VCaP (cell line): ENCODE results near the gene C9orf43.
"Not testable (repeated sequence)": the region's sequence is repeated elsewhere in the genome, so short reads cannot be mapped to it uniquely, and the experiment has no call there.

Source experiments
- H3K27ac ChIP-seq: fragments of 450-650 bp; 2 replicates; pipeline ENCODE4 v1.5.1; 2017
- TF ChIP-seq, protein P1 (sequence below): fragments of 450-650 bp; conservative IDR thresholded peaks from 2 replicates; pipeline ENCODE4 v1.5.1; 2017; ENCODE audit warnings: mild to moderate bottlenecking, moderate library complexity

The C9orf43 gene

DNA sequence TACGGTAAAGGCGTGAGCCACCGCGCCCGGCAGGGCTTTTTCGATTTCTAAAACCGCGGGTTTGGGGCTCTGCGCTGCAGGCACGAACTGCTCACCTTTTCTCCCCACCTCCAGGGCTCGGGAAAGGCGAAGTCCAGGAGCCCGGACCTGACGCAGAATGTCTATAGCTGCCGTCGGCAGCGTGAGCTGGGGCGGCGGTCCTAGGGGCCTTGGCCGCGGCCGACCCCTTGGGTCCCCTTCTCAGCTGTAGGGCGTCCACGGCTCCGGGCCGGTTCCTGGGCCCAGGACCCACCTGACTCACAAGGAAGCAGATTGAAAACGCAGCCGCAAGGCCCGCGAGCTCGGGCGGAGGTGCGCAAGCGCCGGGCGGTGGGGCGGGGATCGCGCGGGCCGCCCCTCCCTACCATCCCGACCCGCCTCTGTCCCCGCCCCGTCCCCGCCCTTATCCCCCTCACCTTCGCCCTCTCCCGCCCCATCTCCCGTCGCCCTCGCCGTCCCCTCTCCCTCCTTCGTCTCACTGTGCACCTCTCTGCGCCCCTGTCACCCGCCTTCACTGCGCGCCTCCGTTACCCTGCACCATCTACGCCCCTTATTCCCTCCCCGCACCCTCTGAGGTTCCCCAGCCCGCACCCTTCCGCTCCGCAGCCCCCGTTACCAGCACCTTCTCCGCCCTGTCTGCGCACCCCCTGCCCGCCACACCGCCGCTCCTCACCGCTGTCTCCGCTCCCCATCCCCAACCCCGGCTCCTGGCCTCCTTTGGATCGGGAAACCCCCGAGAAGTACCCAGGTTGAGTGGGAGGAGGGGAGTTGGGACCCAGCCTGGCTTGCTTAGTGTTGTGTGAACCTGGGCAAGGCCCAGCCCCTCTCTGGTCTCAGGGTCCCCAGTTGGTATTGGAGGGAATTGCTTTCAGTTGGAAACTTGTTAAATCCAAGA is 33.6 kb upstream of the C9orf43 start, which contains the start of gene HDHD3:
TSS of gene HDHD3 (minus strand) at position 353 of the 934 bp plus-strand sequence. CDS start 2,632 bp downstream, outside the sequence.
- TF ChIP-seq, protein P1, sequence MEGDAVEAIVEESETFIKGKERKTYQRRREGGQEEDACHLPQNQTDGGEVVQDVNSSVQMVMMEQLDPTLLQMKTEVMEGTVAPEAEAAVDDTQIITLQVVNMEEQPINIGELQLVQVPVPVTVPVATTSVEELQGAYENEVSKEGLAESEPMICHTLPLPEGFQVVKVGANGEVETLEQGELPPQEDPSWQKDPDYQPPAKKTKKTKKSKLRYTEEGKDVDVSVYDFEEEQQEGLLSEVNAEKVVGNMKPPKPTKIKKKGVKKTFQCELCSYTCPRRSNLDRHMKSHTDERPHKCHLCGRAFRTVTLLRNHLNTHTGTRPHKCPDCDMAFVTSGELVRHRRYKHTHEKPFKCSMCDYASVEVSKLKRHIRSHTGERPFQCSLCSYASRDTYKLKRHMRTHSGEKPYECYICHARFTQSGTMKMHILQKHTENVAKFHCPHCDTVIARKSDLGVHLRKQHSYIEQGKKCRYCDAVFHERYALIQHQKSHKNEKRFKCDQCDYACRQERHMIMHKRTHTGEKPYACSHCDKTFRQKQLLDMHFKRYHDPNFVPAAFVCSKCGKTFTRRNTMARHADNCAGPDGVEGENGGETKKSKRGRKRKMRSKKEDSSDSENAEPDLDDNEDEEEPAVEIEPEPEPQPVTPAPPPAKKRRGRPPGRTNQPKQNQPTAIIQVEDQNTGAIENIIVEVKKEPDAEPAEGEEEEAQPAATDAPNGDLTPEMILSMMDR = no peak
- peak within 1 kb of the TSS; percentile 86 for H3K27ac ChIP-seq

- H3K27ac ChIP-seq = not testable (repeated sequence)
These were observed 31.3 kb upstream of the C9orf43 start for GRCh38 chr9:113379094-113379828.

DNA sequence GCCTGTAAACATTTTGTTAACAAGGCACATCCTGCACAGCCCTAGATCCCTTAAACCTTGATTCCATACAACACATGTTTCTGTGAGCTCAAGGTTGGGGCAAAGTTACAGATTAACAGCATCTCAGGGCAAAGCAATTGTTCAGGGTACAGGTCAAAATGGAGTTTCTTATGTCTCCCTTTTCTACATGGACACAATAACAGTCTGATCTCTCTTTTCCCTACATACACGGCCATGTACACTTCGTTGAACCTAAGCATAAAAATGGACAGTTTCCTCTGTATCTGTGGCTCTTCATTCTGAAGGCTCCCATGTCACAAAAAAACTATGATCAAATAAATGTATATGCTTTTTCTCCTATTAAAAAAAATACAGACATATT is 30.7 kb upstream of the C9orf43 start:
- not testable (repeated sequence) for H3K27ac ChIP-seq

GRCh38 chr9:113380869-113381378 is 29.6 kb upstream of the C9orf43 start:
- TF ChIP-seq, protein P1 = no peak
- H3K27ac ChIP-seq = peak overlapping the region; percentile 77; the same call in 1 of the 2 replicates

- peak overlapping the region; percentile 77 for H3K27ac ChIP-seq
These were observed 29.1 kb upstream of the C9orf43 start for GRCh38 chr9:113381441-113381840.

GRCh38 chr9:113381909-113382411 is 28.6 kb upstream of the C9orf43 start:
- H3K27ac ChIP-seq = peak overlapping the region; percentile 77
- TF ChIP-seq, protein P1 = no peak

DNA sequence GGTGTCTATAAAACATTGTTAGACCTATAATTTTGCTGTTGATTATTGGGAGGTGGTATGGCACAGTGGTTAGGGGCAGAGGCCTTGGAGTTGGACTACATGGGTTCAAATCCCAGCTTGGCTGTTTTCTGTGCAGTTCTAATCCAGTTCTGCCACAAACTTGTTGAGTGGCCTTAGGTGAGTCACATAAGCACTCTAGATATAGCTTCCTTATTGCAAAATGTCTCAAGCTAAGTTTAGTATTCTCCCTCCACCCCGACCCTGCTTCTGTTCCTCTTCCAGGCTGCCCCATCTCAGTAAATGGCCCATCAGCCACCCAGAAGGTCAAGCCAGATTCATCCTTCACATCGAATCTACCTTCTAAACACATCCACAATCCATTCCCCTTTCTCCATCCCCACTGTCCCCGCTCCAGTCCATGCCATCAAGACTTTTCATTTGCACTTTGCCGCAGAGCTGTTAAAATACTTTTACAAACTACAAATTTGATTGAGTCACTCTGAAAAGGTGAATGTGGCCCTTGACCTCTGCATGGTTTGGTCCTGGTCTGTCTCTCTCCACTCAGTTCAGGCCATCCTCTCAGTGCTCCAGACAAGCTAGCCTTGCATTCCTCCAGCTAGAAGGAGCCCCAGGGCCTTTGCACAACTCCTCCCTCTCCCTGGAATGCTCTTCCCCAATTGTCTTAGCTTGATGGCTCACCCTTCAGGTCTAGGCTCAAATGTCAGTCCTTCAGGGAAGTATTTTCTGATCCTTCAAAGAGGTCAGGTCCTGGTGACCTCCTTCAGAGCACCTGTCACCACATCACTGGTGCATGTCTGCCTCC is 23.8 kb upstream of the C9orf43 start:
- peak overlapping the region; percentile 71 for H3K27ac ChIP-seq
- TF ChIP-seq, protein P1 = no peak

DNA sequence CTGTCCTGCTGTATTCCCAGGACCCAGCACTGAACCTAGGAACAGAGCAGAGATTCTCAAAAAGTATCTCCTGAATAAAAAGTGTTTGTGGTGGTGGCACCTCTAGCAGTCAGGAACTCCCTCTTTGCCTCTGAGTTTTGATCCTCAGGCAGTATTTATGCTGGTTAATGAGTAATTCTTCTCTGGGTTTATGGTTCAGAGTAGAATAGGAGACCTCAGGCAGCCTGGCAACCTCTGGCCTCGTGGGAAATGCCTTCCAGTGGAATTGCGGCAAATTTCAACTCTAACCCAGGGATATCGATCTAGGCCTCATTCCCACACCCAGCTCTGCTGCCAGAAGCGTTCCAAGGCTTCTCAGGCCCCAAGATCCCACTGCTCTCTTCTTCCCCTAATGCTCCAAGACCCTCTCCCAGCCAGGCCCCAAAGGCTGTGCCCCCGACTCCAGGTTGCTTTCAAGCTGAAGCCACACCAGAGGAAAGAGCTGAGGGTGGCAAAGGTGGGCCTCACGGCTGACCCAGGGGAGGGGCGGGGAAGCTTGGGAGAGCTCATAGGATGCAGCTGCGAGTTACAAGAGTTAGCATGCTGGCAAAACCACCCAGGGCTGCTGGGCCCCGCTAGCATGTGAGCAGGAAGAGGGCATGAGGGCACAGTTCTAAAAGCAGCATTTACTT is 22.9 kb upstream of the C9orf43 start:
- TF ChIP-seq, protein P1 = no peak
- H3K27ac ChIP-seq = peak overlapping the region; percentile 71
